GM12878 (cell line): Measurements from ENCODE around the gene GPR78. TPM values are rescaled to one million over a fixed set of nuclear protein-coding genes. Genes with fewer than 3 reads are reported as not detected.

Experiments used
- ATAC-seq: fragments of 200-7000 bp; cut with Tn5 transposase; 3 replicates; pipeline ENCODE4 v1.9.1; 2020; ENCODE audit warnings: mild to moderate bottlenecking, moderate library complexity
- BruUV-seq: library from RNA; stranded (reverse); fragments of 400-500 nt; replicated peaks from 2 replicates; lab custom pipeline; 2021; lab: Mats Ljungman, UMichigan
- CTCF ChIA-PET: fragments of 300-600 bp; sonication (Branson Sonifier 250); formaldehyde crosslinking; extraction: SDS; loops from one replicate; lab custom pipeline; 2021; ENCODE audit warnings: inconsistent platforms; lab: Yijun Ruan, JAX
- POLR2A ChIA-PET: fragments of 350-600 bp; formaldehyde crosslinking; extraction: SDS; loops from one replicate; lab custom pipeline; 2021; ENCODE audit warnings: inconsistent platforms; lab: Charles Lee
- RAD21 ChIA-PET: fragments of 300-600 bp; sonication (Branson Sonifier 250); formaldehyde crosslinking; loops from one replicate; lab custom pipeline; 2023; ENCODE audit warnings: antibody characterized with exemption; ENCODE audit not compliant: unreplicated experiment; lab: Charles Lee
- SMC1A ChIA-PET: fragments of 300-600 bp; sonication (Branson Sonifier 250); formaldehyde crosslinking; loops from one replicate; lab custom pipeline; 2023; ENCODE audit not compliant: unreplicated experiment, uncharacterized antibody; lab: Charles Lee
- DNase-seq: peaks from one replicate; pipeline ENCODE4 v3.0.0-alpha.2; 2011; ENCODE audit warnings: low read depth, low spot score
- FAIRE-seq: peaks from 3 replicates; lab custom pipeline; 2011; peaks lifted over from hg19 to GRCh38; lab: Jason Lieb, UNC
- H2AFZ ChIP-seq: 2 replicates; pipeline ENCODE4 v1.6.0; 2011; ENCODE audit warnings: low read depth, low read length, control low read depth; ENCODE audit not compliant: control insufficient read depth
- H3K27ac ChIP-seq: 2 replicates; pipeline ENCODE4 v1.5.1; 2011; ENCODE audit warnings: control low read depth; ENCODE audit not compliant: control insufficient read depth, insufficient read depth
- H3K27me3 ChIP-seq, 2 experiments: replicated peaks in 1 of 2; 2 replicates each; pipeline versions ENCODE4 v1.6.0 to v1.6.1; 2011; ENCODE audit warnings: low read length in 1 of 2; ENCODE audit not compliant: control insufficient read depth in 2 of 2, insufficient read depth in 2 of 2
- H3K36me3 ChIP-seq, 2 experiments: 2 replicates each; pipeline ENCODE4 v1.5.1; 2011; ENCODE audit warnings: low read length in 1 of 2; ENCODE audit not compliant: control insufficient read depth in 2 of 2, insufficient read depth in 2 of 2
- H3K4me1 ChIP-seq: 2 replicates; pipeline ENCODE4 v1.6.1; 2011; ENCODE audit warnings: mild to moderate bottlenecking, low read length, moderate library complexity, mixed read lengths; ENCODE audit not compliant: control insufficient read depth, insufficient read depth
- H3K4me2 ChIP-seq: 2 replicates; pipeline ENCODE4 v1.6.0; 2011; ENCODE audit warnings: control low read depth; ENCODE audit not compliant: control insufficient read depth, insufficient read depth
- H3K4me3 ChIP-seq: fragments of 200-600 bp; sonication (generic); 2 replicates; pipeline ENCODE4 v1.5.1; 2016
- H3K79me2 ChIP-seq: 2 replicates; pipeline ENCODE4 v1.6.0; 2011; ENCODE audit warnings: low read length; ENCODE audit not compliant: control insufficient read depth, insufficient read depth
- H3K9ac ChIP-seq: 2 replicates; pipeline ENCODE4 v1.8.0; 2011; ENCODE audit warnings: low read length, control low read depth, mixed read lengths; ENCODE audit not compliant: control insufficient read depth, insufficient read depth
- H3K9me3 ChIP-seq: replicated peaks from 3 replicates; pipeline ENCODE4 v1.5.1; 2011; ENCODE audit warnings: mild to moderate bottlenecking, low read length; ENCODE audit not compliant: control insufficient read depth, insufficient read depth
- H4K20me1 ChIP-seq: 2 replicates; pipeline ENCODE4 v1.6.0; 2011; ENCODE audit not compliant: control insufficient read depth, insufficient read depth
- BACH1 ChIP-seq: fragments of 450-650 bp; IDR thresholded peaks from 2 replicates; pipeline ENCODE4 v1.6.1; 2017; ENCODE audit warnings: mild to moderate bottlenecking, borderline replicate concordance
- BCLAF1 ChIP-seq: fragments of 450-650 bp; IDR thresholded peaks from 2 replicates; pipeline ENCODE4 v1.6.1; 2017; ENCODE audit warnings: antibody characterized with exemption, mild to moderate bottlenecking, moderate library complexity
- CEBPB ChIP-seq, 2 experiments: fragments of 150-350 bp in 1 of 2; IDR thresholded peaks; 2 replicates each; pipeline ENCODE4 v1.6.1; 2012 to 2014; ENCODE audit warnings: low read depth in 2 of 2, low read length in 2 of 2, borderline replicate concordance in 1 of 2, inconsistent platforms in 1 of 2
- DPF2 ChIP-seq: fragments of 450-650 bp; IDR thresholded peaks from 2 replicates; pipeline ENCODE4 v1.6.1; 2017; ENCODE audit warnings: mild to moderate bottlenecking
- E2F4 ChIP-seq: IDR thresholded peaks from 2 replicates; pipeline ENCODE4 v1.6.1; 2012; ENCODE audit warnings: low read depth, low read length, improper control_type of control experiment
- E2F8 ChIP-seq: fragments of 450-650 bp; IDR thresholded peaks from 2 replicates; pipeline ENCODE4 v1.6.1; 2018; ENCODE audit warnings: mild to moderate bottlenecking, low read depth, moderate library complexity; ENCODE audit not compliant: partially characterized antibody
- EP300 ChIP-seq, 2 experiments: fragments of 150-350 bp in 1 of 2; IDR thresholded peaks; 2 replicates each; pipeline ENCODE4 v1.6.1; 2011 to 2012; ENCODE audit warnings: low read depth in 2 of 2, low read length in 2 of 2, borderline replicate concordance in 1 of 2, improper control_type of control experiment in 1 of 2, inconsistent platforms in 1 of 2; ENCODE audit not compliant: control insufficient read depth in 1 of 2
- ESRRA ChIP-seq: IDR thresholded peaks from 2 replicates; pipeline ENCODE4 v1.6.1; 2012; ENCODE audit warnings: mild to moderate bottlenecking, low read length, improper control_type of control experiment
- KLF5 ChIP-seq: fragments of 450-650 bp; IDR thresholded peaks from 2 replicates; pipeline ENCODE4 v1.6.1; 2014; ENCODE audit warnings: mild to moderate bottlenecking; ENCODE audit not compliant: partially characterized antibody
- MEF2A ChIP-seq: IDR thresholded peaks from 2 replicates; pipeline ENCODE4 v1.6.1; 2011; ENCODE audit warnings: low read depth, mild to moderate bottlenecking, low read length, moderate library complexity; ENCODE audit not compliant: insufficient read depth
- RAD21 ChIP-seq: IDR thresholded peaks from 2 replicates; pipeline ENCODE4 v1.6.1; 2011; ENCODE audit warnings: mild to moderate bottlenecking, low read depth, low read length, moderate library complexity; ENCODE audit not compliant: insufficient read depth
- RBBP5 ChIP-seq: fragments of 200-600 bp; sonication (generic); conservative IDR thresholded peaks from 2 replicates; pipeline ENCODE4 v1.6.1; 2016
- ZSCAN29 ChIP-seq: fragments of 450-650 bp; IDR thresholded peaks from 2 replicates; pipeline ENCODE4 v1.6.1; 2017; ENCODE audit warnings: mild to moderate bottlenecking, moderate library complexity
- WGBS: methylation state at CpG from one replicate; pipeline ENCODE4 v1.1.6; 2016; ENCODE audit warnings: low lambda C conversion rate; ENCODE audit not compliant: insufficient replicate concordance, insufficient coverage; ENCODE audit errors: missing lambda C conversion rate; 5-methylcytosine and 5-hydroxymethylcytosine counted together
- in situ Hi-C: fragments of 300-500 bp; cut with MboI; formaldehyde crosslinking; loops from 9 replicates; pipeline ENCODE4 v1.14.3; 2018; ENCODE audit warnings: mixed read lengths
- intact Hi-C: fragments of 100-400 bp; cut with micrococcal nuclease; formaldehyde crosslinking; loops from one replicate; pipeline ENCODE4 v1.14.2; 2022; ENCODE audit not compliant: unreplicated experiment
- polyA plus RNA-seq, 11 experiments: library from polyadenylated mRNA; depleted of rRNA in 4 of 11; unstranded in 6 of 11; stranded (reverse) in 5 of 11; fragments of >200 nt; fragmentation: Nextera tagmentation in 4 of 11; fragmentation: Illumina TruSeq in 1 of 11; extraction: Ambion mirVana in 4 of 11; extraction: Trizol in 1 of 11; gene quantifications; 1 replicate in 1 of 11; 2 replicates in 10 of 11; pipeline versions ENCODE4 v1.2.1 to v1.2.3, GENCODE V29; 2011 to 2016; ENCODE audit warnings: inconsistent platforms in 2 of 11, missing spikeins in 2 of 11, low read depth in 1 of 11
- total RNA-seq, 4 experiments: library from RNA; depleted of rRNA in 3 of 4; stranded (reverse); fragments of >200 nt in 3 of 4; fragmentation: Illumina TruSeq in 1 of 4; extraction: Trizol in 1 of 4; gene quantifications; 2 replicates each; pipeline versions ENCODE4 v1.2.1 to v1.2.3, GENCODE V29; 2013 to 2021

The GPR78 gene
- total and polyA plus RNA-seq, 10 of the 15 experiments (the other 5 are each of a cell fraction or from before 2014, with no cell fraction given): 0.03 TPM; not detected in 9

GRCh38 chr4:8605289-8605688, 25.1 kb downstream of the GPR78 start:
- ATAC-seq: no peak
- no peak for FAIRE-seq
- no peak overlapping the region for H3K4me2 ChIP-seq
- H4K20me1 ChIP-seq: no peaks in the 10 kb centered on the region
- no peak overlapping the region for H2AFZ ChIP-seq
- H3K79me2 ChIP-seq: no peaks in the 10 kb centered on the region
- TF ChIP-seq ZSCAN29 (no peak), BCLAF1 (no peak), RAD21 (no peak), BACH1 (no peak), DPF2 (no peak), RBBP5 (no peak), E2F8 (no peak), KLF5 (no peak), E2F4 (no peak), CEBPB (IDR thresholded peaks at IDR 0.05; ENCODE audit: borderline replicate concordance in 1 of 2, low read depth in 2 of 2, low read length in 2 of 2) (no peak), ESRRA (no peak), MEF2A (no peak), EP300 (IDR thresholded peaks at IDR 0.05; ENCODE audit: borderline replicate concordance in 1 of 2, control insufficient read depth in 1 of 2, low read depth in 2 of 2, low read length in 2 of 2) (no peak)
- H3K27ac ChIP-seq: no peak overlapping the region
- 28% methylated on average over 1 of the region's 1 CpG for WGBS
- no peak for DNase-seq
- CTCF ChIA-PET: interaction anchor here (0.7 to 1.3 kb wide), 3 partner anchors 133 to 317 kb away, joined by 3 to 4 read pairs (median 3); no protein-coding TSS in a partner anchor
- no peak overlapping the region for H3K4me3 ChIP-seq
- no peak overlapping the region for H3K9ac ChIP-seq
- SMC1A ChIA-PET: no interaction called here
- no peaks in the 10 kb centered on the region for H3K4me1 ChIP-seq
- in situ Hi-C loops (no loop called here), intact Hi-C loops (no loop called here)
- no peaks in the 10 kb centered on the region; a peak in 1 of 4 replicates for H3K27me3 ChIP-seq
- BruUV-seq: no TSS peak
- POLR2A ChIA-PET: no interaction called here
- RAD21 ChIA-PET: interaction anchor here (1.0 kb wide), 1 partner anchor 313 kb away, joined by 3 read pairs; no protein-coding TSS in a partner anchor
- H3K36me3 ChIP-seq: no peaks in the 10 kb centered on the region
- no peaks in the 10 kb centered on the region for H3K9me3 ChIP-seq
